KOPT-K1 (cell line): ENCODE data around the gene FAM168B.
A peak's percentile ranks its signal among the peaks of the same experiment; 100 is the strongest.
"Not testable (repeated sequence)": the region's sequence is repeated elsewhere in the genome, so short reads cannot be mapped to it uniquely, and the experiment has no call there.

Experiments used
- H3K27ac ChIP-seq: fragments of 200-600 bp; sonication (generic); 2 replicates; pipeline ENCODE4 v1.5.1; 2016; ENCODE audit warnings: antibody characterized with exemption, mild to moderate bottlenecking, low read depth, low read length; ENCODE audit not compliant: poor library complexity, severe bottlenecking
- H3K36me3 ChIP-seq: fragments of 200-600 bp; sonication (generic); 2 replicates; pipeline ENCODE4 v1.5.1; 2017; ENCODE audit warnings: antibody characterized with exemption, mild to moderate bottlenecking, low read length, moderate library complexity; ENCODE audit not compliant: insufficient read depth
- H3K9me3 ChIP-seq: fragments of 200-600 bp; sonication (generic); 2 replicates; pipeline ENCODE4 v1.5.1; 2017; ENCODE audit warnings: antibody characterized with exemption, low read length, mild to moderate bottlenecking; ENCODE audit not compliant: insufficient read depth, poor library complexity, severe bottlenecking

FAM168B gene

GRCh38 chr2:131113566-131114227 is 20.4 kb upstream of the FAM168B start:
- H3K27ac ChIP-seq = peak overlapping the region; percentile 21
- peaks cover 3% of the 10 kb centered on the region for H3K9me3 ChIP-seq
- peaks cover 37% of the 10 kb centered on the region for H3K36me3 ChIP-seq

DNA sequence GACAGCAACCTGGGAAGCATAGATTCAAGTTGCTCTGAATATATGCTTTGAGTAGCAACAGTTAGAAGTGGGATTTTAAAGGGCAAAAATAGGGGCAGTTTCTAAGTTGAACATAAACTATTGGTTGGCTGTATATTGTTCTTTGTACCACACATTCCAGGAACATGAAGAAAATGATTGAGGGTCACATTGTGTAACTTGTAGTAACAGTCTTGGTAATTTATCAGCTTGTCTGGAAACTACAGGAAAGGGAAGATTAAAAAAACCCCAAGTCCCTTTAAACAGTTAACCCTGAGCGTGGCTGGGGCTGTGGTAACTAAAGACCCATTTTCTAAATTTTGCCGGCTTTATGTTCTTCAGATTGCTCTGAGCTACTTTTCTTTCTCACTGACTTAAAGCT is 19.3 kb upstream of the FAM168B start:
- Histone ChIP-seq H3K27ac (peak overlapping the region; percentile 21), H3K36me3 (peaks cover 32% of the 10 kb centered on the region), H3K9me3 (peaks cover 3% of the 10 kb centered on the region)

- Histone ChIP-seq H3K9me3 (no peaks in the 10 kb centered on the region), H3K36me3 (peaks cover 19% of the 10 kb centered on the region), H3K27ac (peak overlapping the region; percentile 95)
These were observed 12.9 kb upstream of the FAM168B start for GRCh38 chr2:131105950-131106801.

DNA sequence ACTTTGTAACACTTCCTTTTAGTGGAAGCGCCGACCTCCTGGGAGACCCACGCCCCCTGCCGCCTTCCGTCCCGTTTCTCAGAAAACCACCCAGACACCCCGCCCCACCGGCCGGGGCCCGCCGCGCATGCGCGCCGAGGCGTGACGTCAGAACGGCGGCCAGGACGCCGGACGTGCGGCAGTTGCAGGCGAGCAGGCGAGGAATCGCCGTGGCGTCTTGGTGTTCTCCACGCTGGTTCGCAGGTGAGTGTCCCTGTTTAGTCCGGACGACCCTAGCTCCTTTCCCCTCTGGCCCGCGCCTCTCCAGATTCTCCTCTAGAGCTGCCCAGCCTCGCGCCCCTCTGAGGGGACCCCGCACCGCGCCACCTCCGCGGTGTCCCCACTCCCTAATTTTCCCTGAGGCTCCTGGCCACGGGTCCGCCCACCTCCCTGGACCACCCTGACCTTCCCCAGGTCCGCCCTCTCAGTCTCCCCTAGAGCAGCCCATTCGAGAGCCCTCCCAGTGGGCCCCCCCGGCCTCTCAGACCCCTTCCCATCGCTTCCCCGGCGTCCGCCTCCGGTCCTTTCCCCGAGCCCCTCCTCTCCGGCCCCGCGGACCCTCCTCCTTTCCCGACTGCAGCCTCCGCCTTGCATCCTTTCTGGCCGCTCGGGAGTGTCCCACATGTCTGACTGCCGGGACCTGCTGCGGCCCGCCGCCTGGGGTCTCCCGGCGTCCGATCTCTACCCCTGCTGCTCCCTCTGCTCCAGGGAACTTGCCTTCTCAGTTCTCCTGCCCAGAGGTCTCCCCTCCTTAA is 12.1 kb upstream of the FAM168B start, which contains the start of gene PLEKHB2:
Gene PLEKHB2, plus strand, starts transcription at position 181 of the 794 bp plus-strand sequence. CDS start 15,606 bp downstream, outside the sequence.
- peaks cover 11% of the 10 kb centered on the region for H3K36me3 ChIP-seq
- H3K27ac ChIP-seq = peak within 1 kb of the TSS; percentile 95
- no peaks in the 10 kb centered on the region for H3K9me3 ChIP-seq

GRCh38 chr2:131104487-131105155 is 11.4 kb upstream of the FAM168B start:
- peaks cover 9% of the 10 kb centered on the region; the same call in 1 of the 2 replicates for H3K36me3 ChIP-seq
- peak overlapping the region; percentile 95 for H3K27ac ChIP-seq
- H3K9me3 ChIP-seq = no peaks in the 10 kb centered on the region

- Histone ChIP-seq H3K9me3 (no peaks in the 10 kb centered on the region), H3K27ac (peak overlapping the region; percentile 95), H3K36me3 (no peaks in the 10 kb centered on the region)
These were observed 9.9 kb upstream of the FAM168B start for GRCh38 chr2:131103165-131103564.

- H3K9me3 ChIP-seq = no peaks in the 10 kb centered on the region
- peaks cover 18% of the 10 kb centered on the region for H3K36me3 ChIP-seq
- no peak overlapping the region for H3K27ac ChIP-seq
These were observed 1.4 kb upstream of the FAM168B start for GRCh38 chr2:131094463-131095281.

- Histone ChIP-seq H3K36me3 (peaks cover 25% of the 10 kb centered on the region), H3K27ac (peak overlapping the region; percentile 88), H3K9me3 (no peaks in the 10 kb centered on the region)
These were observed 619 bp upstream of the FAM168B start for GRCh38 chr2:131093696-131094462.

- H3K9me3 ChIP-seq = no peaks in the 10 kb centered on the region
- H3K27ac ChIP-seq = peak overlapping the region; percentile 88
- peaks cover 39% of the 10 kb centered on the region for H3K36me3 ChIP-seq
These were observed 728 bp downstream of the FAM168B start for GRCh38 chr2:131092458-131093005.

DNA sequence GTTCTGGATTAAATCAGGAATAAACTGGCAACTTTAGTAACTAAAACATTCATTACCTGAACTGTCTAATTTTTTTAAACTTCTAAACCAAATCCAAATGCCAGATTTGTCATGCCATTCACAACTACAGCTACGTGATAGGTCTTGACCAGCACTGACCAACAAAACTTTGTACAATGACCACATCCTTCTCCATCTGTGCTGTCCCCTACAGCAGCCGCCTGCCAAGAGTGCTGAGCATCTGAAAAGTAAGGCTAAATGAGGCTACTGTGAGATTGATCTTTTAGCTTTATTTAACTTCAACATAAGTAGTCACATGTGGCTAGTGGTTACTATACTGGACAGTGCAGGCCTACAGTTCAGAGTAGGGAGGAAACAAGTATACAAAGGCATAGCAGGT is 7.6 kb downstream of the FAM168B start:
- H3K36me3 ChIP-seq = peaks cover 92% of the 10 kb centered on the region
- H3K27ac ChIP-seq = no peak overlapping the region
- no peaks in the 10 kb centered on the region for H3K9me3 ChIP-seq

DNA sequence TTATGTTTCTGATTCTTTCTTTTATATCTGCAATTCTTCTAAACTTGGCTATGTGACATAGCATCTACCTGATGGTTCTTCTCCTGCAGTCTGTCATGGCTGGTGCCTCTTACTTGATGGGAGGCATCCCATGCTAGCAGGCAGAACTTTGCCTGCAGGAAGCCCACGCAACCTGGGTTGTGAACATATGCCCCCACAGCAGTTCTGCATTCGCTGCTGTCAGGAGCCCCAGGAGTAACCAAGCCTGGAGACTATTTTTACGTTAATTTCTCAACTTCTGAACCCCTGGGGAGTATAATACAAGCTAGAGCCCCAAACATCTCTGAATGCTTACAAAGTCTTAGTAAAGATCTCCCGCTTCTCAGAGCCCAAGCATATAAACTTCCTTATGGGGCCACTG is 12.1 kb downstream of the FAM168B start:
- no peaks in the 10 kb centered on the region for H3K9me3 ChIP-seq
- peaks cover 94% of the 10 kb centered on the region for H3K36me3 ChIP-seq
- no peak overlapping the region for H3K27ac ChIP-seq

GRCh38 chr2:131079931-131080330 is 13.3 kb downstream of the FAM168B start:
- not testable (repeated sequence) for H3K9me3 ChIP-seq, H3K27ac ChIP-seq
- H3K36me3 ChIP-seq = peaks cover 94% of the 10 kb centered on the region

DNA sequence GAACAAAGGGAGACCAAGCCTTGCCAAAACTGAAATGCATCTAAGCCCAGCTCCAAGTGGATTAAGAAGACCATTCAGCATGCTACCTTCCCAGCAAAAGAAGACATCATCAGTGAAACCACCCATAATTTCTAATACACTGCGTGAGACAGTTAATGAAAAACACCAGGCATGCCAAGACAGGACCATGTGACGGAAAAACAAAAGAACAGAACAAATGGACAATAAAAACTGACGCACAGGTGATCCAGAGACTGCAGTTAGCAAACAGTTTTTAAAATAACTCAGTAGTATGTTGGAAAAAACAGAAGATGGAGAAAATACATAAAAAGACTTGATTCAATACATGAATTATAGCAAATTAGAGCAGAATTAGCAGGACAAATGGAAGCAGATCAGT is 15.3 kb downstream of the FAM168B start:
- Histone ChIP-seq H3K27ac (no peak overlapping the region), H3K9me3 (no peaks in the 10 kb centered on the region), H3K36me3 (peaks cover 100% of the 10 kb centered on the region)
